NT2/D1 (cell line): Measurements from ENCODE around the gene SLC1A7.
"Not testable (repeated sequence)": the region's sequence is repeated elsewhere in the genome, so short reads cannot be mapped to it uniquely, and the experiment has no call there.

Experiments
- SUZ12 ChIP-seq: IDR thresholded peaks from 2 replicates; pipeline ENCODE4 v1.6.1; 2011; ENCODE audit not compliant: insufficient read length, insufficient read depth; ENCODE audit errors: extremely low read depth
- YY1 ChIP-seq: IDR thresholded peaks from 2 replicates; pipeline ENCODE4 v1.6.1; 2011; ENCODE audit not compliant: insufficient read length, insufficient read depth
- ZNF274 ChIP-seq: IDR thresholded peaks from 2 replicates; pipeline ENCODE4 v1.6.1; 2011; ENCODE audit warnings: mild to moderate bottlenecking, low read depth, low read length

GRCh38 chr1:53185955-53186297 is 43.5 kb upstream of the SLC1A7 start:
- not testable (repeated sequence) for TF ChIP-seq YY1, ZNF274, SUZ12
